Right renal cortex interstitium (tissue), 3 donors: Measurements from ENCODE around the gene HACD3. TPM values are rescaled to one million over a fixed set of nuclear protein-coding genes. Genes with fewer than 3 reads are reported as not detected.

ENCODE experiments used
- DNase-seq, 3 donors: peaks; one replicate each; pipeline ENCODE4 v3.0.0-alpha.2; 2013; ENCODE audit warnings: low read depth in 3 of 3, low spot score in 2 of 3
- polyA plus RNA-seq, 3 donors: library from polyadenylated mRNA; unstranded; fragments of 120-200 nt; gene quantifications; one replicate each; pipeline ENCODE4 v1.2.1, GENCODE V29; 2013; ENCODE audit not compliant: insufficient read length in 3 of 3

HACD3 gene, protein sequence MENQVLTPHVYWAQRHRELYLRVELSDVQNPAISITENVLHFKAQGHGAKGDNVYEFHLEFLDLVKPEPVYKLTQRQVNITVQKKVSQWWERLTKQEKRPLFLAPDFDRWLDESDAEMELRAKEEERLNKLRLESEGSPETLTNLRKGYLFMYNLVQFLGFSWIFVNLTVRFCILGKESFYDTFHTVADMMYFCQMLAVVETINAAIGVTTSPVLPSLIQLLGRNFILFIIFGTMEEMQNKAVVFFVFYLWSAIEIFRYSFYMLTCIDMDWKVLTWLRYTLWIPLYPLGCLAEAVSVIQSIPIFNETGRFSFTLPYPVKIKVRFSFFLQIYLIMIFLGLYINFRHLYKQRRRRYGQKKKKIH
- 100 to 1,000 TPM; 183 to 199 (median 189) TPM for polyA plus RNA-seq

GRCh38 chr15:65530318-65531111 lies at the start of gene HACD3:
Gene HACD3, plus strand, starts transcription at chr15:65530463. Its CDS starts 169 bp downstream, at chr15:65530632.
- peak in 2 of 3 donors; percentile 73 to 74 for DNase-seq

GRCh38 chr15:65484876-65485275 lies 45.4 kb upstream of the HACD3 start:
- DNase-seq, result no peak

GRCh38 chr15:65494076-65494475 lies 36.2 kb upstream of the HACD3 start:
- DNase-seq, result no peak

- DNase-seq, result no peak
Measured at GRCh38 chr15:65509321-65509720, 20.9 kb upstream of the HACD3 start.

DNA sequence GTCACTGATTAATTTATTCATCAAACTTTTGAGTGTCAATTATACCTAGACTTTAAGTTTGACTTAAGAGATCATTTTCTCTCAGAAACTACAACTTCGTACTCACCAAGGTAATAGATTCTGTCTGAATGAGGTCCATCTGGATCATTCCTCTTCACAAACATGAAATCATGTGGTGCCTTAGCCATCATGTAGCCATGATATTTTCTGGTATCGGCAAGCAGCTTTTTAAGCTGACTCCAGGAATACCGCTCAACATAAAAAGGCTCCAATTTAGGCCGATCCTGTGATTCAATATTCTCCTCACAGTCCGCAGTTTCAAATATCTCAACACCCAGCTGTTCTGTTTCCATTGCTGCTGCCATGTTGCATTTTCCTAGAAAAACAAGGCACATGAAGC lies 18.1 kb upstream of the HACD3 start:
- DNase-seq, result no peak

- DNase-seq, result peak in 1 of 3 donors; percentile 49
Measured at GRCh38 chr15:65512807-65513416, 17.4 kb upstream of the HACD3 start.

- DNase-seq, result peak in 2 of 3 donors; percentile 86
Measured at GRCh38 chr15:65516997-65517865, 13.0 kb upstream of the HACD3 start, which contains the start of gene DPP8. Gene DPP8, minus strand, starts transcription at chr15:65517689. Its CDS starts 5,136 bp downstream, at chr15:65512553.

- DNase-seq, result no peak
Measured at GRCh38 chr15:65517866-65518207, 12.4 kb upstream of the HACD3 start.

- DNase-seq, result no peak
Measured at GRCh38 chr15:65518633-65519285, 11.5 kb upstream of the HACD3 start.

- no peak for DNase-seq
Measured at GRCh38 chr15:65521350-65521749, 8.9 kb upstream of the HACD3 start.

- no peak for DNase-seq
Measured at GRCh38 chr15:65524226-65524625, 6.0 kb upstream of the HACD3 start.

GRCh38 chr15:65525622-65526021 lies 4.6 kb upstream of the HACD3 start:
- no peak for DNase-seq

- DNase-seq, result no peak
Measured at GRCh38 chr15:65528461-65529060, 1.7 kb upstream of the HACD3 start.

DNA sequence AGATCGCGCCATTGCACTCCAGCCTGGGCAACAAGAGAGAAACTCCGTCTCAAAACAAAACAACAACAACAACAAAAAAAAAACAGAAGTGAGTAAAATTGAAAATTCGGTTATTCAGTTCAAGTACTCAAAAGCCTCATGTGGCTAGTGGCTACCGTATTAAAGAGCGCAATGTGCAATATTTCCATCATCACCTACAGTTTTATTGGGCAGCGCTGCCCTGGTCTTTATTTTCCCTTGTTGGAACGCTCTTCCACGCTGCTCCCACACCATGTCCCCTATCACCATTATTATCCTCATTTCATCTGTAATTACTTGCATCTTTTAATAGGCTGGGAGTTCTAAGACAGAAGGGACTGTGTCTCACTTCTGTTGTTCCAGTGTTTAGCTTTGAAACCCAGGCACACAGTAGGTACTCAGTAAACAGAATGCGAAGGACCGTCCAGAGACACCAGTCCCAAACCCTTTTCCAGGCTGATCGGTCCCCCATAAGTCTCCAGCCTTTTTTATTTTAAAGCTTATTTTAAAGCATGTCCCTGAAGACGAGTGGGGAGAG lies 423 bp upstream of the HACD3 start:
- DNase-seq, result no peak

- DNase-seq, result no peak
Measured at GRCh38 chr15:65532738-65533051, 2.4 kb downstream of the HACD3 start.

DNA sequence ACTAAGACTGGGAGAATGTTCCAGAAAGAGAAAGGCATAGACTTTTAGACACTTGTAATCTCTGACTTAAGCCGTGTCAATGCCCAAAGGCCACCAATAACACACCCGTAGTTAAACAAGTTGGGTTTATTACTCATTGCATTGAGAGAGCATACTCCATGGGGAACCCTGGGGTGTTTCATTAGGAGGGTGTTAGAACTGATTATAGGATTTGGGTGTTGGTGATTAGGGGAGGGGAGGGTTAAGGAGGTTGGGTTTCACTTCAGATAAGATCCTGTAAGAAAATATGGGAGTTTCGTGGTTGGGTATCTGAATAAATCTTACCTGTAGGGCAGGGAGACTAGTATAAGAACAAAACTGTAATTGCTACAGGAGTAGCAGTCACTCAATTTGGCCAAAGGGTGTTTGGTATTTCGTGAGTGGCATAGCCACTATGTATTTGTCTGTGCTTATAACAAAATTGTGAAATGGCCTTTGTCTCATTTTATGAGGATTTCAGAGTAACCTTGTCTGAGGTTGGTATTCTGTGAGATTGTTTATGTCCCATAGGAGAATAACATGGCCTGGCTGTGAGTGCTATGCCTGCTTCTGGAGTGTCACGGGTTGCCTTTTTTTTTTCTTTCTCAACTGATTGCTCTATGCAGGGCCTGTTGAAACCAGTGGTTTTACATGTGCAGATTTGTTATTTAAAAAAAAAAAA lies 2.9 kb downstream of the HACD3 start:
- DNase-seq, result no peak

- no peak for DNase-seq
Measured at GRCh38 chr15:65535192-65535591, 4.9 kb downstream of the HACD3 start.

DNA sequence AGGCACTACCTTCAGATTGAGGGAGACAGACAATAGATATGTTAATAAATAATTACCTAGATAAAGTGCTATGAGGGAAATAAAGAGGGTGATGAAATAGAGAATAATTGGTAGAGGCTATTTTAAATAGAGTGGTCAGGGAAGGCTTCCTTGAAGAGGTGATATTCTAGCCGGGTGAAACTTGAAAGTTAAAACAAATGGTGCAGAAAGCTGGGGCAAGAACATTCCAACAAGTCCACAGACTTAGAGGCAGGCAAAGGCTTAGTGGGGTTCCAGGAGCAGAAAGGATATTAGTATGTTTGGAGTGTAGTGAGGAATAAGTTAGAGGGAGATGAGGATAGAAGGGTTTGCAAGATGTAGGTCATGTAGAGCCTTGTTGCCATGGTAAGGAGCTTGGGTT lies 10.1 kb downstream of the HACD3 start:
- no peak for DNase-seq
